GM18951 (cell line): ENCODE data around the gene LINGO1.

Experiments used
- POLR2A ChIP-seq: IDR thresholded peaks from 4 replicates; pipeline ENCODE4 v1.6.1; 2011; ENCODE audit warnings: mild to moderate bottlenecking; ENCODE audit not compliant: insufficient read length, insufficient read depth; ENCODE audit errors: extremely low read depth
- in situ Hi-C: fragments of 300-500 bp; cut with MboI; formaldehyde crosslinking; loops from one replicate; pipeline ENCODE4 v1.12.0; 2022; ENCODE audit warnings: low sequenced_read_pairs, mixed read lengths, inconsistent platforms; ENCODE audit not compliant: unreplicated experiment

LINGO1 gene

DNA sequence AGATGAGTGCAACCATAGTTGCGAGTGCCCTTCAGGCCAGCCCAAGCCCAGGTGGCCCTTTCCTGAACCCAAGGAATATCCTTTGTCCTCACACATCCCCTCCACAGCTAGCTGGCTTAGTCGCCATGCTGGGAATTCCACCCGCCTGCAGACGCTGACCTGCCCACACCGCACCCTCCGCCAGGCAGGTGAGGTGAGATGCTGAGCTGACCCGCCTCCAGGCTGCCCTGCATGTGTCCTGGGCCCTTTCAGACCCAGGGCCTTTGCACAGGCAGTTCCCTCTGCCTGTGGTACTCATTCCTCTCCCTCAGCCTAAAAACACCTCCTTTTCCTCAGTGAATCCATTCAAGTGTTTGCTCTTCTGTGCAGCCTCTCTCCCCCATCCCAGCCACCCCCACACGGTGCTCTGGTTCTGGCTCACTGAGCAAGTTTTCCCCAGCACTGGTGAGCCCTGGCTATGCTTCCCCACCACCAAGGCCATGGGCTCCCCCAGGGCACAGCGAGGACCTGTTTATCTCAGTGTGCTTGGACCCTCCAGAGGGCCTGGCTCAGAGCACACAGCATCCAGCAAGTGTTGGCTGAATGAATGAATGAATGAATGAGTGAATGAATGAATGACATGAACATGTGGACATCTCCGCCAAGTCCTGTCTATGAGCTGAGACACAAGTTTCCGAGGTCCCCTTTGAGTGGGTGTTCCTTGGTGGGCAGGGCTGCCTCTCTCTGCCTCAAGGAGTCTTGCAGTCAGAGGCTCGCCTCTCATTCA is 33.0 kb upstream of the LINGO1 start:
- TF ChIP-seq POLR2A: no peak
- in situ Hi-C loops: no loop called here

DNA sequence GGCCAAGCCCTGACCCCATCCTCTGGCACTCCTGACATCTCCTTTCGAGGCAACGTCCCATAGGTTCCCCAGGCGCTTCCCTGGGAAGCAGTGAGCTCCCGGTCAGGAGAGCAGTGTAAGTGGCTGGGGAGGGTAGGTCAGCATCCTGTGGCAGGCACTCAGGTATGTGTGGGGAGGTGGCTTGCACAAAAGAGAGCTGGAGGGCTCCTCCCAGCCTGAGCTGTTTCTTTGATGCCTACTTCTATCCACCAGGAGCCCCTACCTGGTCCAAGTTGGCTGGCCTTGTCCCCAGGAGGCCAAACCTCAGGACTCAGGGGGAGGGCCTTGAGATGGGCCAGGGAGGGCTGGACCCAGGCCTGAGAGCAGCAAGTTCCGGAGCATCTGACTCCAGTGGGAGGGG is 31.7 kb upstream of the LINGO1 start:
- in situ Hi-C loops: no loop called here
- no peak for TF ChIP-seq POLR2A

DNA sequence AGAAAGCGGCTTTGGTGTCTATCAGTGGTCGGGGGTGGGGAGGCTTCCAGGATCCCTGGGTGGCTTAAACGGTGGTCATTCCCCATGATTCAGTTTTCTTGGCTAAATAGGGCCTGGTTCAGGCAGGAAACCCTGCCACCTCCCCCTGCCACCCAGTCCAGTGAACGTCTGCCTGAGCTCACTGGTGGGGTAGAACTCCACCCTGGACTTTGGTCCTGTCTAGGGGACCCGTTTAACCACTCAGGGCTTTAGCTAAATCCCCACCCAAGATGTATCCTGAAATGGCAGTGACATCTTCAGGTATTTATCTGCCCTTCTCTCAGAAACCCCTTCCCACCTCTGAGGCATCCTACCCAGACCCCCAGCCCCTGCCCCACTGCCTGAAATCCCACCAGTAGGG is 30.5 kb upstream of the LINGO1 start:
- in situ Hi-C loops: no loop called here
- no peak for TF ChIP-seq POLR2A

DNA sequence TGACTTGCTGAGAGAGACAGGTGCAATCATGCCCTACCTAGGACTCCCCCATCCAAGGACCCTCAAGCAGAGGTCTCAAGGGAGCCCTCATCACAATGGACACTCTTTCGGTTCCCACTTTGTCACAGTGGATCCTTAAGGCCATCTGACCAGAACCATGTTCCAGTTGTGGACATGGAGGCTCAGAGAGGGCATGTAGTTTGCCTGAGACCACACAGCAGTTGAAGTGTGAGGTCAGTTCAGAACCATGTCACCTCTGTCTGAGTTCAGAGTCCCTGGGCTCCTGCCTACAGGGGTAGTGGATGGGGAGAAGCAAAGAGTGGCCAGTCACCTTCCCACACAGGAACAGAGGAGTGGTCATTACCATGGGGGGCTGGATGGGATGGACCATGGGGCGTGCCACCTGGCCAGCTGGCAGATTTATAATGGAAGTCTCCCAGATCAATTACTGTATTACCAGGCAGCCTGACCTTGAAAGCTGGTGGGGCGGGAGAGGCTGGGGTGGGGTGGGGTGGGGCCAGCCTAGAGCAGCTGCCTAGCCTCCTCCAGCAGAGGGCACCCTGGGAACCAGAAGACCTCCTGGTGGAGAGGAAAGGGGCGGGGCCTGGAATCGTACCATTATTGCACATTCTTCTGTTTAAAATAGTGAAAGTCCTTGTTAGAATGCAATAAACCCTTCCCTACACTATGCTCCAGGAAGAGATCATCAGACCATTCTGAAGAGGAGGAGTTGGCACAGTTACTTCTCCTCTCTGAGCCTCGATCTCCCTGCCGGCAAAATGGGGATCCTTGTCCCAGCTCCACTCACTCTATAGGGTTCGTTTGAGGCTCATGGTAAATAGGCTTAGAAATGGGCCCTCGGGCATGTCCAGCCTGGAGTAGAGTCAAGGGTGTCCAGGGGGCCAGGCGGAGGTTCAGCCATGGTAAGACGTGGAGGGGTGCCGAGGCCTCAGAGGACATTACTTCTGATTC is 26.9 kb upstream of the LINGO1 start:
- in situ Hi-C loops: no loop called here

DNA sequence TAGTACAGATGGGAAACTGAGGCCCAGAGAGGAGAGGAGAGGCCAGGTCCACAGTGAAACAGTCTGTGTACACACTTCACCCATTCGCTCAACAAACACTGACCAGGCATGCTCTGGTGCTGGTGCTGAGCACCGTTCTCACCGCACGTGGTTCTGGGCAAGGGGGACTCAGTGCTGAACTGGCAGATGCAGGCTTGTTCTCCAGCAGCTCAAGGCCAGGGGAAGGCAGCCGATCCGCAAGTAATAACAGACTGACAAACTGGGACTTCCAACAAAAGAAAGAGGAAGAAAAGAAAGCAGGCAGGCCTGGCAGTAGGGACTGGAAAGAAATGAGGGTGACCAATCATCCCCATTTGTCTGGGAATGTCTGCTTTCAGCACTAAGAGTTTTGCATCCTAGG is 25.6 kb upstream of the LINGO1 start:
- in situ Hi-C loops: no loop called here
- TF ChIP-seq POLR2A: no peak

More for the DNA sequence above, 26.9 kb upstream of the LINGO1 start:
- no peak for TF ChIP-seq POLR2A

DNA sequence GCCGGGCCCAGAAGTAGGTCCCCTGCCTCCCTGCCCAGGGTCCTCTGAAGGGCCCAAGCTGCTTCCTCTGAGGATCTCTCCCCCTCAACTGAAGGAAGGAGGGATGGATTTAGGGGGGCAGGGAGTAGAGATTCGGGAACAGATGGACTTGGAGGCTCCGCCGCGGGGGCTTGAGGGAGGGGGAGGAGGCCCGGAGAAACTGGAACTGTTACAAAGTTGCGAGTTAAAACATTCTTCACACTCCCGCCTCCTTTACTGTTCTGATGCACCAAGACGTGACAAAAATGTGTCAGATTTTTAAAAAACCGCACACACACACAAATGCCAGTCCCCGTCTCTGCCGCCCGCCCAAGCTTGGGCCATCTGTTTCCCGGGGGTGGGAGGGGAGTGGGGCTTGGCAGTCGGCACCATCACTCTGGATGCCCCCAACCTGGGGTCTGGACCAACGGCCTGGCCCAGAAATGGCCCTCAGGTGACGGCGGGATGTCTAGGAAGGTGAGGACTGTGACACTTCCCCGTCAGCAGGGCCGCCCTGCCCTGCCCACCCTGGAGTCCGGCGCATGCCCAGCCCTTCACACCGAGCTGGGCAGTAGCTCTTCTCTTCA is 25.0 kb upstream of the LINGO1 start:
- no peak for TF ChIP-seq POLR2A
- in situ Hi-C loops: no loop called here

DNA sequence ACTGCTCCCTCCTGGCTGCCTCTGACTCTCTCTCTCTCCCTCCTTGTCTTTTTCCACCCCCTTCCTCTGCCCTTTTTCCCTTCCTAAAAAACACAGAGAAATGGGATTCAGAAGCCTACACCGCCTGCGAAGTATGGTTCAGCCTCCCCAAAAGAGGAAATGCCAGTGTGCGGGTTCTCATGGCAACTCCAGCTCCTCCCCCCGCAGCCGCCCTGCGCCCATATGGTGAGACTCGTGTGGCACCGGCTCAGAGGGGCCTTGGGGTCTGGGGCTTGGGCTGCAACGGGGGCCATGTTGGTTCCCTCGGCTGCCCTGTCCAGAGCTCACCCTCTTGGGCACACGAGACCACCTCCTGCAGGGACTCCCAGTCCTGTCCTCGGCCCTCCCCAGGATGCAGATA is 23.6 kb upstream of the LINGO1 start:
- in situ Hi-C loops: no loop called here
- TF ChIP-seq POLR2A: no peak

DNA sequence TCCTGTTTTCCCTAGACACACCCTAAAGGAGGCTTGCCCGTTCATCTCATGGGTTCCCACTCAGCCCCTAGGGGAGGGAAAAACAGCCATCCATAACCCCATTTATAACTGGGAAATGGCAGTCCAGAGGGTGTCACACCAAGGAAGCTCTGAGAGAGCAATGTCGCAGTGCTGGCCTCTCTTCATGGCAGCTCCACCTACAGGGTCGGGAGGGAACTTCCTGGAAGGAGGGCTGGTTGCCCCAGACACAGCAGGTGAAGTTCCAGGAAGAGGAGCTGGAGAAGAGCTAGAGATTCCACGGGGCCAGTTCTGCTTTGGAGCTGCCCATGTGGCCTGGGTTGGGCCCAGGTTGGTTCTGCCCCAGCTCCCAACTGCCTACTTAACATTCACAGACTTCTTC is 22.3 kb upstream of the LINGO1 start:
- in situ Hi-C loops: no loop called here

DNA sequence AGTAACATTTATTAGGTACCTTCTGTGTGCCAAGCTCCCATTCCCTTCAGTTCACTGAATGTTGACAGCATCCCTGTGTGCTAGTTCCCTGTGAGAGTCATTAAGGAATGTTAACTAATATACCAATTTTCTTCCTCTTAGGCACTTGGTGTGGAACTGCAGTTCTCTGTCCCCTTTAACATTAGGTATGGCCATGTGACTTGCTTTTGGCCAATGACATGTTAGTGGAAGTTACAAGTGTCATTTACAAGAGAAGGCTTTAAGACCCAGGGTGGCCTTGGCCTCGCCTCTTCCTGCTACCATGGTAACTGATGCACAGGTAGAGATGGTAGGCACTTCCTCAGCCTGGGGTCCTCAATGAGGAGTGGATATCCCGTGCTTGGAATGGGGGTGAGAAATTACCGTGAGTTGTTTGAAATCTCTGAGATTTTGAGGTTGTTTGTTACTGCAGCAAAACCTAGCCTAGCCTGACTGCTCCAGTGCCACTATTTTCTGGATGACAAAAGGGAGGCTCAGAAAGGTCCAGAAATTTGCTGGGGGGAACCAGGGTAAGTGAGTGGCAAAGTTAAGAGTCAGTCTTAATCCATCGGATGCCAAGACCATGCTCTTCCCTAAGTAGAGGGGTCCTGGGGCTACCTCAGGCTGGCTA is 21.2 kb upstream of the LINGO1 start:
- no peak for TF ChIP-seq POLR2A
- in situ Hi-C loops: no loop called here

More for the DNA sequence above, 22.3 kb upstream of the LINGO1 start:
- no peak for TF ChIP-seq POLR2A

DNA sequence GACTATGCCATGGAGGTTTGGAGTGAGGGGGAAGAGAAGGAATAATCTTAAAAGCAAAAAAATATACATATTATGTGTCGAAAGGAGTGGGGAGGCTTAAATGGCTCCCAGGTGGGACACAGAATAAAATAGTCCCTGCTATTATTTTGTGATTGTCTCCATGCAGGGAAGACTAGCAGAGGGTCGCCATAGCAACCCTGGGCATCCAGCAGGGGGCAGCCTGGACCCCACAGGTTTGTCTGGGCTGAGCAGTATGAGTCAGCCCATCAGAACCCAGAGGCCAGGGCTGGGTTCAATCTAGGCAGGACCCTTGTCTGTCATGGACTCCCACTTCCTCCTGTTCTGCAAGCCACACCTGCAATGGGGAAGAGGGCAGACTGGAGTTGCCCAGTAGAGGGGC is 17.6 kb upstream of the LINGO1 start:
- no peak for TF ChIP-seq POLR2A
- in situ Hi-C loops: no loop called here

DNA sequence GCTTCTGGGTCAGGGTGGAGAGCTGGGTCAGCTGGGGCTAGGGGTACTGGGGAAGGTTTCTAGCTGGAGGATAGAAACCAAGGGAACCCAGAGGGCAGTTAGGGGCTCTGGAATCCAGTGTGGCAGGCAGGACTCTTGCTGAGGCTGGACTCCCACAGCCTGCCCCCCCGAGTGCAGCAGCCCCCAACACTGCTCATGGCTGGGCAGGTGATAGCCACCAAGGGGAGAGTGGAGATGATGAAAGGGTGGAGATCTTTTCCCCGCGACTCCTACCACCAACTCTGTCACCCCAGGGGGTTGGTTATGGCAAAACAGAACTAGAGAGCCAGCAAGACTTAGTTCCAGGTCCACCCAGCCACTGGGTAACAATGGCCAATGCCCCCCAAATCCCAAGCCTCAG is 16.9 kb upstream of the LINGO1 start:
- TF ChIP-seq POLR2A: no peak
- in situ Hi-C loops: no loop called here

DNA sequence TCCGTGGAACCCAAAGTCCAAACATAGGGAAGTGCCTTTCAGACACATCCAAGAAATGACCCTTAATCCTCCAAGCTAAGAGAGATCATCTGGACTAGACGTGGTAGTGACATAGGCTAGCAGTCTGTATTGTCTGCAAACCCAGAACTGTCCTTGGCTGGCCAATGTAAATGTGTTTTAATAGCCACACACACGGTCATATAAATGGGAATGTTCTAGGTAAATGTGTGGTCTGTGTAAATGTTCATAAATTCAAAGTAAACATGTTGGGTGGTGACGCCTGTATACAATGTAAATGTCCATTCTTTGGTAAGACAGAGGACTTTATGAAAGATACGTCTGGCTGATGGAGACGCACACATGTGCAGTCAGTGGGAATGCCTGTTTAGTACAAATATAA is 16.3 kb upstream of the LINGO1 start:
- in situ Hi-C loops: no loop called here
- TF ChIP-seq POLR2A: no peak

DNA sequence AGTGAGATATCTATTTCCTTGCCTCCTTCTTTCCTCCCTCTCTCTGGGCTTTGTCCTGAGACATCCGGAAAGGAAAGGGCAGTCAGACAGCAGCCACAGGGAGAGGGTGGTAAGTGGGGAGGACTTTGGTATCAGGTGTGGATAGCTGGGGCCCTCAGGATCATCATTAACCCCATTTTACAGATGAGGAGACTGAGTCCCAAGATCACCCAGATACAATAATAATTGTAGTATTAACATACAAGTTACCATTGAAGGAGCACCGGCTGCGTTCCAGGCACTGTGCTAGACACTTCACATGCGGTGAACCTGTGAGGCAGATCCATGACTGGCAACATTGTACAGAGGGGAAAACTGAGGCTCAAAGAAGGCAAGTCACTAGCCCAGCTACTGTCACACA is 15.2 kb upstream of the LINGO1 start:
- TF ChIP-seq POLR2A: no peak
- in situ Hi-C loops: no loop called here

DNA sequence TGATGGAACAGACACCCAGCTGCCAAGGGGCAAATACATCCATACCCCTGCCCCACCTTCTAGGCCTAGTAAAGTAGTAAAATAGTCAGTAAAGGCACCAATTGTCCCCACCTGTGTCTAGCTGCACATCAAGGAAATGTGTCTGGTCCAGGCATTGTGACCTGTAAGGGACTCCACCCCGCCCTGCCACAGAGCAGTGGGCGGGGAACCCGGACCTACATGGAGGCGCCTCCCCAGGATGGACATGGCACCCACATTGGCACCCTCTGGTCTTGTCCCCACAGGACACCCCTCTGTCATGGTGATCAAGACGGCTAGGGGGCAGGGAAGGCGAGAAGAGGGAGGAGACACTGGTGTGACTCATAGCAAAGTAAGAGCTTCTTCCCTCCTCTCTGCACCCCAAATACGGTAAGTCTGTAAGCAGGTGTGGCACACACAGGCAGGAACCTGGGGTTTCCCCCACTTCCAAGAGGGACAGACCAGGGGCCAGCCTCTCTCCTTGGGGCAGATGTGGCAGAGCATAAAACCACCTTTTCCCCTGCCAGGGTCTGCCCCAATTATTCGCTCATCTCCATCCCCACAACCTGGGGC is 13.5 kb upstream of the LINGO1 start:
- no peak for TF ChIP-seq POLR2A
- in situ Hi-C loops: no loop called here
